Measurements from ENCODE around the gene AP3D1.

The AP3D1 gene

DNA sequence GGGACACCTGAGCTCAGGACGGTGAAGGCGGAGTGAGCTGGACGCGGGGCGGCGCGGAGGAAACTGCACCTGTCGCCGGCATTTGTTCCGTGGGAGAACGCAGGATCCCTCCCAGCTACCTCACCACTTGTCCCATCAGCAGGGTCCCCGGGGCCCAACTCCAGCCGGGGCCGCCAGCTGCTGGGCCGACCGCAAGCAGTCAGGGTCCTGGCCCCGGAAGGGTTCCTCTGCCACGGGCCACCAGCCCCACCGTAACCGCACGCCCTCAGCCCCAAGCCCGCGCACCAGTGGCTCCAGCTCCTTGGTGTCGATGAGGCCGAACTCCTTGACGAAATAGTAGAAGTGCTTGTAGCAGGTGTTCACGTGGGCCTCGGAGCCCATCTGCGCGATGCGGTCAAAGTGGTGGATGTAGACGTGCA is 74.8 kb downstream of the AP3D1 start:
- H3K4me3 ChIP-seq (ENCODE audit: low read length) = no peak overlapping the region
- TF ChIP-seq, protein P1, sequence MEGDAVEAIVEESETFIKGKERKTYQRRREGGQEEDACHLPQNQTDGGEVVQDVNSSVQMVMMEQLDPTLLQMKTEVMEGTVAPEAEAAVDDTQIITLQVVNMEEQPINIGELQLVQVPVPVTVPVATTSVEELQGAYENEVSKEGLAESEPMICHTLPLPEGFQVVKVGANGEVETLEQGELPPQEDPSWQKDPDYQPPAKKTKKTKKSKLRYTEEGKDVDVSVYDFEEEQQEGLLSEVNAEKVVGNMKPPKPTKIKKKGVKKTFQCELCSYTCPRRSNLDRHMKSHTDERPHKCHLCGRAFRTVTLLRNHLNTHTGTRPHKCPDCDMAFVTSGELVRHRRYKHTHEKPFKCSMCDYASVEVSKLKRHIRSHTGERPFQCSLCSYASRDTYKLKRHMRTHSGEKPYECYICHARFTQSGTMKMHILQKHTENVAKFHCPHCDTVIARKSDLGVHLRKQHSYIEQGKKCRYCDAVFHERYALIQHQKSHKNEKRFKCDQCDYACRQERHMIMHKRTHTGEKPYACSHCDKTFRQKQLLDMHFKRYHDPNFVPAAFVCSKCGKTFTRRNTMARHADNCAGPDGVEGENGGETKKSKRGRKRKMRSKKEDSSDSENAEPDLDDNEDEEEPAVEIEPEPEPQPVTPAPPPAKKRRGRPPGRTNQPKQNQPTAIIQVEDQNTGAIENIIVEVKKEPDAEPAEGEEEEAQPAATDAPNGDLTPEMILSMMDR (IDR thresholded peaks at IDR 0.05; ENCODE audit: insufficient read depth, low read depth, low read length, missing control alignments) = no peak
- DNase-seq (ENCODE audit: low read depth) = no peak

- TF ChIP-seq, protein P1 (IDR thresholded peaks at IDR 0.05; ENCODE audit: insufficient read depth, low read depth, low read length, missing control alignments) = no peak
- no peak overlapping the region for H3K4me3 ChIP-seq (ENCODE audit: low read length)
- no peak for DNase-seq (ENCODE audit: low read depth)
Observed at GRCh38 chr19:2072757-2073551, 78.4 kb downstream of the AP3D1 start.

GRCh38 chr19:2070986-2071673 is 80.2 kb downstream of the AP3D1 start:
- H3K4me3 ChIP-seq (ENCODE audit: low read length) = no peak overlapping the region
- DNase-seq (ENCODE audit: low read depth) = no peak
- TF ChIP-seq, protein P1 (IDR thresholded peaks at IDR 0.05; ENCODE audit: insufficient read depth, low read depth, low read length, missing control alignments) = no peak

DNA sequence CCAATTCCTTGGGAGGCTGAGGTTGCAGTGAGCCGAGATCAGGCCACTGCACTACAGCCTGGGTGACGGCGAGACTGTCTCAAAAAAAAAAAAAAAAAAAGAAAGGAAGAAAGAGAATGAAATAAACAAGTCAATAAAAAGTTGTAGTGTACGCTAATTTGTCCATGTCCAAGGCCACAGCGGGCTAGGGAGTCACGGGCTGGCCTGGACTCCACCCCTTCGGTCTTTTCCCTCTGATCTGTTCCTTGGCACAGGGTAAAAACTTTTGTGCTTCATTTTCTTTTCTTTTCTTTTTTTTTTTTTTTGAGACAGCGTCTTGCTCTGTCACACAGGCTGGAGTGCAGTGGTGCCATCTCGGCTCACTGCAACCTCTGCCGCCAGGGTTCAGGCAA is 80.9 kb downstream of the AP3D1 start:
- TF ChIP-seq, protein P1 (IDR thresholded peaks at IDR 0.05; ENCODE audit: insufficient read depth, low read depth, low read length, missing control alignments) = no peak
- DNase-seq (ENCODE audit: low read depth) = no peak
- no peak overlapping the region for H3K4me3 ChIP-seq (ENCODE audit: low read length)

- TF ChIP-seq, protein P1 (IDR thresholded peaks at IDR 0.05; ENCODE audit: insufficient read depth, low read depth, low read length, missing control alignments) = no peak
- no peak for DNase-seq (ENCODE audit: low read depth)
- H3K4me3 ChIP-seq (ENCODE audit: low read length) = no peak overlapping the region
Observed at GRCh38 chr19:2064788-2065524, 86.4 kb downstream of the AP3D1 start.

GRCh38 chr19:2064395-2064787 is 87.0 kb downstream of the AP3D1 start:
- no peak for DNase-seq (ENCODE audit: low read depth)
- TF ChIP-seq, protein P1 (IDR thresholded peaks at IDR 0.05; ENCODE audit: insufficient read depth, low read depth, low read length, missing control alignments) = no peak
- H3K4me3 ChIP-seq (ENCODE audit: low read length) = no peak overlapping the region
